ENCODE results near the gene SLC25A45.

The SLC25A45 gene, protein sequence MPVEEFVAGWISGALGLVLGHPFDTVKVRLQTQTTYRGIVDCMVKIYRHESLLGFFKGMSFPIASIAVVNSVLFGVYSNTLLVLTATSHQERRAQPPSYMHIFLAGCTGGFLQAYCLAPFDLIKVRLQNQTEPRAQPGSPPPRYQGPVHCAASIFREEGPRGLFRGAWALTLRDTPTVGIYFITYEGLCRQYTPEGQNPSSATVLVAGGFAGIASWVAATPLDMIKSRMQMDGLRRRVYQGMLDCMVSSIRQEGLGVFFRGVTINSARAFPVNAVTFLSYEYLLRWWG

DNA sequence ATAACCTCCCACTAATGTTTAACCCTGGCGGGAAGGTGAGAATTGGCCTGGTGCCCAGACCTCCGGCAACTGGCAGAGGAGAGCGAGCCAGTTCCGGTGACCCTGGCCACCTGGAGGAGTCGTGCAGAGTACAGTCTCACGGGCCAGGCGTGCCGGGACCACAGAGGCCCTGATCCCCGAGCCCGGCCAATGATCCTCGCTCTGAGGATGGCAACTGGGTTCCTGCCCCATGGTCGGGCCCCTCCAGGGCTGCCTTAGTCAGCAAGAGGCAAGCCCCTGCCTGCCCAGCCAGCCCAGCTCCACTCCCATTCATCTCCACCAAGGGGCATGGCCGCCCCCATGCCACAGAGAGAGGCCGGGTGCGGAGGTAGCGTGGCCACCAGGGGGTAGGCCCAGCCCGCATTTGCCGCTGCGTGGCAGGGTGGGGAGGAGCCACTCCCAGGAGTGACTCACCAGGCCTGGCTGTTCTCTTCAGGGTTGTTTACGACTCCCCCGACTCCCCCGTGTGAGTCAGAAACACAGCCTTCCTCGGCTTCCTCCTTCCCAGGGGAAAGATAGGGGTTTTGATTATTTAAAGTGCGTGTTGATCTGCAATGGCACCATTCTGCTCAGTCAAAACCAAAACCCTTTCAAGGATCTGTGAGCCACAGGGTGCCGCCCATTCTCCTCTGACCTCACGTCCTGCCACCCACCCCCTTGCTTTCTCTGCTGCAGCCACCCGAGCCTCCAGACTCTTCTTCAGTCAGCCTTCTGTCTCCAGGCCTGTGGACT lies at the start of gene SLC25A45:
Gene SLC25A45 (minus strand): TSS at position 614 of the 771 bp plus-strand sequence. CDS start 695 bp downstream, outside the sequence.
- Histone ChIP-seq H3K4me1 (ENCODE audit: control insufficient read depth in 2 of 2, insufficient read depth in 2 of 2, low read length in 2 of 2) (peaks cover 43 to 47% of the 10 kb centered on the region in 2 donors), H3K27me3 (ENCODE audit: control insufficient read depth in 2 of 2, insufficient read depth in 2 of 2, low read length in 2 of 2) (no peaks in the 10 kb centered on the region)

GRCh38 chr11:65431451-65432099 lies 49.1 kb upstream of the SLC25A45 start:
- H3K36me3 ChIP-seq (ENCODE audit: control insufficient read depth in 2 of 2, insufficient read depth in 2 of 2, low read length in 2 of 2), result peaks cover 36 to 44% of the 10 kb centered on the region in 2 donors
- peak overlapping the region in 1 of 2 donors; percentile 35 for H3K4me3 ChIP-seq (ENCODE audit: low read length in 2 of 2)
- H3K9ac ChIP-seq (ENCODE audit: low read depth in 1 of 2, low read length in 2 of 2), result no peak overlapping the region
- H3K9me3 ChIP-seq (ENCODE audit: control insufficient read depth in 2 of 2, low read length in 2 of 2), result no peaks in the 10 kb centered on the region
- no peaks in the 10 kb centered on the region for H3K27me3 ChIP-seq (ENCODE audit: control insufficient read depth in 2 of 2, insufficient read depth in 2 of 2, low read length in 2 of 2)
- peaks cover 35 to 44% of the 10 kb centered on the region in 2 donors for H3K4me1 ChIP-seq (ENCODE audit: control insufficient read depth in 2 of 2, insufficient read depth in 2 of 2, low read length in 2 of 2)
- H3K27ac ChIP-seq (ENCODE audit: low read depth in 2 of 2, low read length in 2 of 2), result peak overlapping the region; percentile 19 to 29

More for the DNA sequence above, at the start of gene SLC25A45:
- Histone ChIP-seq H3K27ac (ENCODE audit: low read depth in 2 of 2, low read length in 2 of 2) (peak within 1 kb of the TSS; percentile 99 to 100), H3K9me3 (ENCODE audit: control insufficient read depth in 2 of 2, low read length in 2 of 2) (no peaks in the 10 kb centered on the region), H3K9ac (ENCODE audit: low read depth in 1 of 2, low read length in 2 of 2) (peak within 1 kb of the TSS; percentile 90 to 94), H3K4me3 (ENCODE audit: low read length in 2 of 2) (peak within 1 kb of the TSS; percentile 59 to 77), H3K36me3 (ENCODE audit: control insufficient read depth in 2 of 2, insufficient read depth in 2 of 2, low read length in 2 of 2) (no peaks in the 10 kb centered on the region)

GRCh38 chr11:65430406-65431217 lies 48.2 kb upstream of the SLC25A45 start:
- peaks cover 41 to 48% of the 10 kb centered on the region in 2 donors for H3K4me1 ChIP-seq (ENCODE audit: control insufficient read depth in 2 of 2, insufficient read depth in 2 of 2, low read length in 2 of 2)
- no peaks in the 10 kb centered on the region for H3K9me3 ChIP-seq (ENCODE audit: control insufficient read depth in 2 of 2, low read length in 2 of 2)
- peak overlapping the region; percentile 20 to 63 for H3K9ac ChIP-seq (ENCODE audit: low read depth in 1 of 2, low read length in 2 of 2)
- peaks cover 33 to 43% of the 10 kb centered on the region in 2 donors for H3K36me3 ChIP-seq (ENCODE audit: control insufficient read depth in 2 of 2, insufficient read depth in 2 of 2, low read length in 2 of 2)
- peak overlapping the region; percentile 37 to 96 for H3K4me3 ChIP-seq (ENCODE audit: low read length in 2 of 2)
- peak overlapping the region; percentile 83 to 100 for H3K27ac ChIP-seq (ENCODE audit: low read depth in 2 of 2, low read length in 2 of 2)
- no peaks in the 10 kb centered on the region for H3K27me3 ChIP-seq (ENCODE audit: control insufficient read depth in 2 of 2, insufficient read depth in 2 of 2, low read length in 2 of 2)

DNA sequence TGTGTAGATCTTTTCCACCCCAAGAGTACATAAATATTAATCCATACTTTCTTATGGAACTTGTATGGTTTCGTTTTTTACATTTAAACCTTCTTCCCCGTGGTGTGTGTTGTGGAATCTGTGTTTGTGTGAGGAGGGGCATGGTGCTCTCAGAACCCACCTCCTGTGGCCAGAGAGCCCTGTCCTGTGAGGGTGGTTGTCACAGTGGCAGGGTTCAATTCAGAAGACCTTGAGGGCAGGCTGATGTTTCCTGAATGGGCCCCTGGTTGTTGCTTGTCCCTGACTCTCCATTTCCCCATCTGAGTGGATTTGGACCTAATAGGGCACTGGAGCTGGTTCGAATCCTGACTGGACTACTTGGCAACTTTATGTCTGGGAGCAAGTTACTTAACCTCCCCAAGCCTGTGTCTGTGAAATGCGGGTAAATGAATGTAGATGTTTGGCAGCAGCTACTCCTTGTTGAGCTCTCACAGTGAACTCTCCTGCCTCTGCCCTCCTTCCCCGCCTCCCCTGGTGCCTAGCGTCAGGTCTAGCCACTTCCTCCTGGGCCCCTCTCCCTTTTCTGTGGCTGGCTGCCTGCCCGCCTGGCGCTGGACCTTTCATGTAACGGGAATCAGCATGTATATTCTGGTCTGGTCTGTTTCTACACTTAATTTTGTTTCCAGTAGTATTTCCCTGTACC lies 47.4 kb upstream of the SLC25A45 start:
- Histone ChIP-seq H3K9me3 (ENCODE audit: control insufficient read depth in 2 of 2, low read length in 2 of 2) (no peaks in the 10 kb centered on the region), H3K4me3 (ENCODE audit: low read length in 2 of 2) (peak overlapping the region; percentile 37 to 96), H3K4me1 (ENCODE audit: control insufficient read depth in 2 of 2, insufficient read depth in 2 of 2, low read length in 2 of 2) (peaks cover 39 to 46% of the 10 kb centered on the region in 2 donors), H3K36me3 (ENCODE audit: control insufficient read depth in 2 of 2, insufficient read depth in 2 of 2, low read length in 2 of 2) (peaks cover 26 to 42% of the 10 kb centered on the region in 2 donors), H3K9ac (ENCODE audit: low read depth in 1 of 2, low read length in 2 of 2) (peak overlapping the region; percentile 20 to 63), H3K27me3 (ENCODE audit: control insufficient read depth in 2 of 2, insufficient read depth in 2 of 2, low read length in 2 of 2) (no peaks in the 10 kb centered on the region), H3K27ac (ENCODE audit: low read depth in 2 of 2, low read length in 2 of 2) (peak overlapping the region; percentile 83 to 100)

GRCh38 chr11:65429068-65429681 lies 46.7 kb upstream of the SLC25A45 start:
- Histone ChIP-seq H3K27ac (ENCODE audit: low read depth in 2 of 2, low read length in 2 of 2) (peak overlapping the region; percentile 100), H3K36me3 (ENCODE audit: control insufficient read depth in 2 of 2, insufficient read depth in 2 of 2, low read length in 2 of 2) (peaks cover 19 to 41% of the 10 kb centered on the region in 2 donors), H3K9ac (ENCODE audit: low read depth in 1 of 2, low read length in 2 of 2) (peak overlapping the region; percentile 15 to 63), H3K4me1 (ENCODE audit: control insufficient read depth in 2 of 2, insufficient read depth in 2 of 2, low read length in 2 of 2) (peaks cover 39 to 41% of the 10 kb centered on the region in 2 donors), H3K4me3 (ENCODE audit: low read length in 2 of 2) (peak overlapping the region; percentile 2 to 96), H3K9me3 (ENCODE audit: control insufficient read depth in 2 of 2, low read length in 2 of 2) (no peaks in the 10 kb centered on the region), H3K27me3 (ENCODE audit: control insufficient read depth in 2 of 2, insufficient read depth in 2 of 2, low read length in 2 of 2) (no peaks in the 10 kb centered on the region)

DNA sequence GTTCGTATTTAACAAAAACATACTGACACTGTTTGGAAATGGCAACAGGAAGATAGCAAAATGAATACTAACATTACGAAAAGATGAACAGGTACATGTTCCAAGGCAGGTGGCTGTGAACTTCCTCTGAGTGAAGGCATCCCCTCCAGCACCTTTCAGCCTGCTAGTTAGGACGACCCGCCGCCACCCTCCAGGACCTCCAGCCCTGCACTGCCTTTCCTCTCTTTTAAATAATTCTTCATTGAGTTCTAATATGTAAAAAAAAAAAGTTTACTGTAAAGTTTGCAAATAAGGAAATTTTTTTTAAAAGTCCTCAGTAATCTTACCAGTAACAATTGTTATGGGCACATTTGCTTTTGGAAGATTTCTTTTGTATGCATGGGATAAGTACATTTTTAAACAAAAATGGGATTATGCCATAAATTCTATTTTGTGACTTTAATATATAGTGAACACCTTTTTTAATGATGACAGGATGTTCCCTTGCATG lies 46.2 kb upstream of the SLC25A45 start:
- Histone ChIP-seq H3K9me3 (ENCODE audit: control insufficient read depth in 2 of 2, low read length in 2 of 2) (no peaks in the 10 kb centered on the region), H3K9ac (ENCODE audit: low read depth in 1 of 2, low read length in 2 of 2) (peak overlapping the region; percentile 96 to 98), H3K36me3 (ENCODE audit: control insufficient read depth in 2 of 2, insufficient read depth in 2 of 2, low read length in 2 of 2) (peaks cover 21 to 42% of the 10 kb centered on the region in 2 donors), H3K4me1 (ENCODE audit: control insufficient read depth in 2 of 2, insufficient read depth in 2 of 2, low read length in 2 of 2) (peaks cover 39 to 41% of the 10 kb centered on the region in 2 donors), H3K27me3 (ENCODE audit: control insufficient read depth in 2 of 2, insufficient read depth in 2 of 2, low read length in 2 of 2) (no peaks in the 10 kb centered on the region), H3K27ac (ENCODE audit: low read depth in 2 of 2, low read length in 2 of 2) (peak overlapping the region; percentile 100), H3K4me3 (ENCODE audit: low read length in 2 of 2) (peak overlapping the region; percentile 82 to 96)

DNA sequence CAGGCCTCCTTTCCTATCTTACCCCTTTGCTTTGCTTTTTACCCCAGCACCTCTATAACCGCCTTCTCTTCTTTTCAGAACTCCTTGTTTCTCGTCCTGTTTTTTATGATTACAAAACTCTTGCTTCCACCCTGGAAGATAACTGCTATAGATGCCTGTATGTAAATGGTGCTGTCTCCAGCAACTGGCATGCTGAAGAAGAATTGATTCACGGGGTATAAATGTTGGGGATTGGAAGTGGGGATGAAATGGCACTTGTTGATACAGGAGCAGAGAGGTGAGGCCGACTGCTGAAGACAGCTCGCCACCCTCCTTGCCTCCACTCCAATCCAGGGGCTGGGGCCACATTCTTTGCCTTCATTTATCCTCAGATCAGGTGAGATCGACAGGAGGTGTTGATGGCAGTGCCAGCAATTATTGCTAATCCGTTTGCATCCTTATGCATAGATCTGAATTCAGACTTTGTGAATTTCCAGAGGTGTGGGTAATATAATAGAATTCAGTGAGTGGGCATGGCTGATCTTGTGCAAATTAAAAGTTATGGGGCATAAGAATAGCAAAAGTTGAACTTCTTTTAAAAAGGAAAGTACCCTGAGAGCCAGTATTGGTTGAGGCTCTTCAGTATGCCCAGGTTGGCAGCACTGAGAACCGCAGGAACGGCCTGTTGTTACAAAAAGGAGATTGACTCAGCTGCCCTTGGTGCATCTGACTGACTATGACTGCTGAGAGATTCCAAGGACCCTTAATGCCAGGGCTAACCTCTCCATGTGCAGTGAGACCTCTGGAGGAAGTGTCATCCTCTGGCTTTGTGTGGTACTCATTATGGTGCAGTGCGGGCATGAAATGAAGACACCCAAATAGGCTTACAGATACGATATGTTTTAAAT lies 45.5 kb upstream of the SLC25A45 start:
- peaks cover 39 to 41% of the 10 kb centered on the region in 2 donors for H3K4me1 ChIP-seq (ENCODE audit: control insufficient read depth in 2 of 2, insufficient read depth in 2 of 2, low read length in 2 of 2)
- H3K9ac ChIP-seq (ENCODE audit: low read depth in 1 of 2, low read length in 2 of 2), result peak overlapping the region; percentile 96 to 98
- peak overlapping the region; percentile 100 for H3K27ac ChIP-seq (ENCODE audit: low read depth in 2 of 2, low read length in 2 of 2)
- peaks cover 20 to 38% of the 10 kb centered on the region in 2 donors for H3K36me3 ChIP-seq (ENCODE audit: control insufficient read depth in 2 of 2, insufficient read depth in 2 of 2, low read length in 2 of 2)
- H3K4me3 ChIP-seq (ENCODE audit: low read length in 2 of 2), result peak overlapping the region; percentile 82 to 96
- no peaks in the 10 kb centered on the region for H3K9me3 ChIP-seq (ENCODE audit: control insufficient read depth in 2 of 2, low read length in 2 of 2)
- no peaks in the 10 kb centered on the region for H3K27me3 ChIP-seq (ENCODE audit: control insufficient read depth in 2 of 2, insufficient read depth in 2 of 2, low read length in 2 of 2)
